Measurements from ENCODE around the gene CACNA1C.

GRCh38 chr12:2465681-2466080, 412.9 kb downstream of the CACNA1C start:
- TF ChIP-seq CTCF (IDR thresholded peaks at IDR 0.05) (no peak), EZH2 (IDR thresholded peaks at IDR 0.05; ENCODE audit: borderline replicate concordance, insufficient read depth, low read depth, low read length, poor library complexity, severe bottlenecking) (no peak)

Data from B cell (primary cell).